ENCODE results near the gene ADK. TPM values are rescaled to one million over a fixed set of nuclear protein-coding genes. Genes with fewer than 3 reads are reported as not detected.

ADK gene
- total and polyA plus RNA-seq, 2 of the 4 experiments (the other 2 are of a cell fraction) = 30.6 to 40.9 TPM

DNA sequence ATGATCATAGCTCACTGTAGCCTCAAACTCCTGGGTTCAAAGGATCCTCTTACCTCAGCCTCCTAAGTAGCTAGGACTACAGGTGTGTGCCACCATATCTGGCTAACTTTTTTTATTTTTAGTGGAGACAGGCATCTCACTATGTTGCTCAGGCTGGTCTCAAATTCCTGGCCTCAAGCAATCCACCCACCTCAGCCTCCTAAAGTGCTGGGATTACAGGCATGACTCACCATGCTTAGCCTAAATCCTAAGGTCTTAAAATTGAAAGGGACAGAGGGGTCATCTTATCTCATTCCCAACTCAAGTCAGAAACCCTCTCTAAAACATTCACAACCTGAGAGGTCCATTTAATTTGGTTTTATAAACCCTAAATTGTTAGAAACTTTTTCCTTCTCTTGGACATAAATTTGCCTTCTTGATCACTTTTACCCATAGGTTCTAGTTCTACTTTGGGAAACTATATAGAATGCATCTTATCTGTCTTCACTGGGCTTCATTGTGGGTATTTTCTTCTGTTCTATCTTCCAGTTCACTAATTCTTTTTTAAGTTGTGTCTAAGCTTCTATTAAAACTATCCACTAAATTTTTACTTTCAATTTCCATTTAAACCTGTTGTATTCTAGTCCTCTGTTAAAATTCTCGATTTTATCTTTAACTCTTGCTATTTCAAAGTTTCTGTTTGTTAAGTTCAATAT, 492.0 kb downstream of the ADK start:
- no peak overlapping the region for H3K23ac ChIP-seq (ENCODE audit: low read depth, low read length)
- no peak overlapping the region for H2BK15ac ChIP-seq (ENCODE audit: low read depth, low read length)
- H2AK5ac ChIP-seq (ENCODE audit: low read depth, low read length) = no peak overlapping the region
- H3K9me3 ChIP-seq (ENCODE audit: control insufficient read depth, insufficient read depth, low read length) = no peaks in the 10 kb centered on the region
- no peak overlapping the region for H3K4me2 ChIP-seq (ENCODE audit: low read depth, low read length)
- H2AFZ ChIP-seq (replicated peaks; ENCODE audit: low read length, poor library complexity) = no peak overlapping the region
- H4K5ac ChIP-seq (ENCODE audit: low read depth, low read length) = no peak overlapping the region
- ChIA-PET CTCF (no interaction called here), POLR2A (ENCODE audit: unreplicated experiment) (no interaction called here)
- in situ Hi-C loops (cut with MboI; ENCODE audit: low sequenced_read_pairs) = no loop called here
- H3K4ac ChIP-seq (ENCODE audit: low read depth, low read length) = no peak overlapping the region
- no peak overlapping the region for H2BK5ac ChIP-seq (ENCODE audit: low read depth, low read length, poor library complexity, severe bottlenecking)
- H3K14ac ChIP-seq (replicated peaks; ENCODE audit: low read depth, low read length) = no peak overlapping the region
- H2BK120ac ChIP-seq (ENCODE audit: low read depth, low read length) = no peak overlapping the region
- ATAC-seq (ENCODE audit: low read depth) (no peak), DNase-seq (no peak)
- H3K18ac ChIP-seq (ENCODE audit: low read depth, low read length) = no peak overlapping the region
- 100% methylated on average over 1 of the region's 1 CpG; no CpG with 5 or more reads in 1 of the 2 experiments for WGBS, 2 experiments (ENCODE audit: extremely low coverage in 2 of 2, insufficient read length in 1 of 2)
- H3K27ac ChIP-seq (ENCODE audit: insufficient read depth, low read length) = no peak overlapping the region
- peaks cover 2% of the 10 kb centered on the region; the same call in 1 of the 2 replicates for H3K9me1 ChIP-seq (ENCODE audit: insufficient read depth, low read length)
- H3K9ac ChIP-seq (ENCODE audit: low read depth, low read length) = no peak overlapping the region
- dilution Hi-C loops (cut with HindIII; ENCODE audit: low sequenced_read_pairs, unreplicated experiment) = no loop called here
- H4K91ac ChIP-seq (ENCODE audit: insufficient read depth, low read depth, low read length) = no peak overlapping the region
- H2AK9ac ChIP-seq (replicated peaks; ENCODE audit: low read depth, low read length, poor library complexity) = no peak overlapping the region
- H3K27me3 ChIP-seq (ENCODE audit: control insufficient read depth, insufficient read depth, low read length) = no peaks in the 10 kb centered on the region
- no peaks in the 10 kb centered on the region for H3K36me3 ChIP-seq (ENCODE audit: control insufficient read depth, insufficient read depth, low read length)
- no TSS peak for BruUV-seq (replicated peaks)
- H2BK20ac ChIP-seq (ENCODE audit: low read depth, low read length) = no peak overlapping the region
- intact Hi-C loops (cut with micrococcal nuclease) = no loop called here
- no peak overlapping the region for H3K4me3 ChIP-seq (ENCODE audit: insufficient read depth, low read depth, low read length)
- TF ChIP-seq RCOR1 (IDR thresholded peaks at IDR 0.05; ENCODE audit: insufficient replicate concordance, low read length) (no peak), POLR2A (IDR thresholded peaks at IDR 0.05; ENCODE audit: low read depth, low read length) (no peak), RAD21 (IDR thresholded peaks at IDR 0.05; ENCODE audit: low read length) (no peak), FOS (IDR thresholded peaks at IDR 0.05; ENCODE audit: low read depth, low read length) (no peak), MAFK (IDR thresholded peaks at IDR 0.05; ENCODE audit: low read depth, low read length) (no peak), NFE2L2 (IDR thresholded peaks at IDR 0.05; ENCODE audit: low read depth, low read length) (no peak), CHD1 (IDR thresholded peaks at IDR 0.05; ENCODE audit: low read depth, low read length) (no peak), MXI1 (IDR thresholded peaks at IDR 0.05; ENCODE audit: borderline replicate concordance, low read depth, low read length) (no peak)
- TF ChIP-seq, protein P1, sequence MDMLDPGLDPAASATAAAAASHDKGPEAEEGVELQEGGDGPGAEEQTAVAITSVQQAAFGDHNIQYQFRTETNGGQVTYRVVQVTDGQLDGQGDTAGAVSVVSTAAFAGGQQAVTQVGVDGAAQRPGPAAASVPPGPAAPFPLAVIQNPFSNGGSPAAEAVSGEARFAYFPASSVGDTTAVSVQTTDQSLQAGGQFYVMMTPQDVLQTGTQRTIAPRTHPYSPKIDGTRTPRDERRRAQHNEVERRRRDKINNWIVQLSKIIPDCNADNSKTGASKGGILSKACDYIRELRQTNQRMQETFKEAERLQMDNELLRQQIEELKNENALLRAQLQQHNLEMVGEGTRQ (IDR thresholded peaks at IDR 0.05; ENCODE audit: low read depth, low read length) = no peak
- TF ChIP-seq, protein P2, sequence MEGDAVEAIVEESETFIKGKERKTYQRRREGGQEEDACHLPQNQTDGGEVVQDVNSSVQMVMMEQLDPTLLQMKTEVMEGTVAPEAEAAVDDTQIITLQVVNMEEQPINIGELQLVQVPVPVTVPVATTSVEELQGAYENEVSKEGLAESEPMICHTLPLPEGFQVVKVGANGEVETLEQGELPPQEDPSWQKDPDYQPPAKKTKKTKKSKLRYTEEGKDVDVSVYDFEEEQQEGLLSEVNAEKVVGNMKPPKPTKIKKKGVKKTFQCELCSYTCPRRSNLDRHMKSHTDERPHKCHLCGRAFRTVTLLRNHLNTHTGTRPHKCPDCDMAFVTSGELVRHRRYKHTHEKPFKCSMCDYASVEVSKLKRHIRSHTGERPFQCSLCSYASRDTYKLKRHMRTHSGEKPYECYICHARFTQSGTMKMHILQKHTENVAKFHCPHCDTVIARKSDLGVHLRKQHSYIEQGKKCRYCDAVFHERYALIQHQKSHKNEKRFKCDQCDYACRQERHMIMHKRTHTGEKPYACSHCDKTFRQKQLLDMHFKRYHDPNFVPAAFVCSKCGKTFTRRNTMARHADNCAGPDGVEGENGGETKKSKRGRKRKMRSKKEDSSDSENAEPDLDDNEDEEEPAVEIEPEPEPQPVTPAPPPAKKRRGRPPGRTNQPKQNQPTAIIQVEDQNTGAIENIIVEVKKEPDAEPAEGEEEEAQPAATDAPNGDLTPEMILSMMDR (conservative IDR thresholded peaks at IDR 0.05; ENCODE audit: low read depth, low read length) = no peak
- TF ChIP-seq, protein P3, sequence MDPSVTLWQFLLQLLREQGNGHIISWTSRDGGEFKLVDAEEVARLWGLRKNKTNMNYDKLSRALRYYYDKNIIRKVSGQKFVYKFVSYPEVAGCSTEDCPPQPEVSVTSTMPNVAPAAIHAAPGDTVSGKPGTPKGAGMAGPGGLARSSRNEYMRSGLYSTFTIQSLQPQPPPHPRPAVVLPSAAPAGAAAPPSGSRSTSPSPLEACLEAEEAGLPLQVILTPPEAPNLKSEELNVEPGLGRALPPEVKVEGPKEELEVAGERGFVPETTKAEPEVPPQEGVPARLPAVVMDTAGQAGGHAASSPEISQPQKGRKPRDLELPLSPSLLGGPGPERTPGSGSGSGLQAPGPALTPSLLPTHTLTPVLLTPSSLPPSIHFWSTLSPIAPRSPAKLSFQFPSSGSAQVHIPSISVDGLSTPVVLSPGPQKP (IDR thresholded peaks at IDR 0.05; ENCODE audit: borderline replicate concordance, low read depth, low read length) = no peak
- no peaks in the 10 kb centered on the region for H4K20me1 ChIP-seq (ENCODE audit: insufficient read depth, low read length)
- no peak overlapping the region for H3K56ac ChIP-seq (ENCODE audit: extremely low read depth, insufficient read depth, low read length)
- H4K8ac ChIP-seq (ENCODE audit: low read depth in 2 of 2, low read length in 2 of 2) = no peak overlapping the region
- H3K4me1 ChIP-seq (ENCODE audit: control insufficient read depth, insufficient read depth, low read length) = peaks cover 2% of the 10 kb centered on the region; the same call in 1 of the 2 replicates
- no peaks in the 10 kb centered on the region for H3K79me1 ChIP-seq (ENCODE audit: low read depth in 1 of 2, low read length in 2 of 2)

Data from IMR-90 (cell line).